GM23248 (cell line): ENCODE data around the gene MORC3.

Experiments used
- EZH2 ChIP-seq: fragments of 200-600 bp; sonication (generic); IDR thresholded peaks from 2 replicates; pipeline ENCODE4 v1.6.1; 2018; ENCODE audit warnings: antibody characterized with exemption, mild to moderate bottlenecking; ENCODE audit not compliant: insufficient read depth, poor library complexity, severe bottlenecking
- EZH2phosphoT487 ChIP-seq: fragments of 200-600 bp; sonication (generic); IDR thresholded peaks from 2 replicates; pipeline ENCODE4 v1.6.1; 2018; ENCODE audit warnings: antibody characterized with exemption, moderate library complexity, mild to moderate bottlenecking, low read depth; ENCODE audit not compliant: insufficient read depth

GRCh38 chr21:36349315-36349714, 29.3 kb downstream of the MORC3 start:
- no peak for TF ChIP-seq EZH2
- no peak for TF ChIP-seq EZH2phosphoT487
